Stimulated activated CD4-positive, alpha-beta T cell treated with anti-CD3 and anti-CD28 coated beads, Interleukin-2, amount 100 ng/mL, for 24 hours (primary cell): ENCODE measurements around the gene RASSF5.

Source experiments
- DNase-seq, 2 donors: peaks; one replicate each; pipeline ENCODE4 v3.0.0-alpha.2; 2020

Gene RASSF5

GRCh38 chr1:206518206-206518605 is 10.9 kb downstream of the RASSF5 start:
- DNase-seq = no peak

DNA sequence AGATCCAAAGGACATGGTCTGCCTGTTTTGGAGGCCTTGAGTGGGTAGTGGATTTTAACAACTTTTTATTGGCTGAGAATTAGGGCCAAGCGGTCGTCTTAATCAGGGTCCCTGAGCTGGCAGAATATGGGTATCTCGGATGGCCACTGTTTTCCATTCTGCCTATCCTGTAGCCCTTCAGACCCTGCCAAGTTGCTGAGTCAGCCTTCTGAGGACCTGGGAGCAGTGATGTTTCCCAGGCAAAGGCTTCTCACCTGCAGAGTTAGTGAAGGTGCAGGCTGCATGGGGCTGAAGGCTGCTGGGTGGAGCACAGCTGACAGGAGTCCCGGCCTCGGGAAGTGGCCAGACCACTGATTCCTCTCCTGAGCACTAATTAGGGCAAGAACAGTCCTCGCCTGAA is 11.4 kb downstream of the RASSF5 start:
- no peak for DNase-seq

- DNase-seq = no peak
Observed at GRCh38 chr1:206521127-206521526, 13.8 kb downstream of the RASSF5 start.

- DNase-seq = no peak
Observed at GRCh38 chr1:206521694-206522402, 14.5 kb downstream of the RASSF5 start.

- no peak for DNase-seq
Observed at GRCh38 chr1:206524739-206525364, 17.5 kb downstream of the RASSF5 start.

- no peak for DNase-seq
Observed at GRCh38 chr1:206526064-206526911, 19.0 kb downstream of the RASSF5 start.

- DNase-seq = no peak
Observed at GRCh38 chr1:206529425-206529824, 22.1 kb downstream of the RASSF5 start.

DNA sequence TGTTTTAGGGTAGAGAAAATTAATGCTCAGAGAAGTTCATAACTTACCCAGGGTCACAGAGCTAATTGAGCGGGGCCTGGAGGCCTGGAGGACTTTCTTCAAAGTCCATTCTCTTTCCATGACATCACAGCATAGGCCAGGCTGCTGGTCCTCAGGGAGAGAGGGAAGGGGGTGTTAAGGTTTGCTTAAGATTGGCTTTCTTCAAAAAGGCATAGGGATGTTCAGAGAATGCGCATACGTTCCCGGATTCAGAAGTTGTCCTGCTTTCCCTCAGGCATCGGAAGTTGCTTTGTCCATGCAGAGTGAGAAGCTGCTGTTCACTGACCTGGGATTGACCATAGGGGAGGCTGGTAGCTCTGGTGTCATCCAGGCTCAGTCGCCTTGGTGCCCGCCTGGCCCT is 25.0 kb downstream of the RASSF5 start:
- DNase-seq = no peak

DNA sequence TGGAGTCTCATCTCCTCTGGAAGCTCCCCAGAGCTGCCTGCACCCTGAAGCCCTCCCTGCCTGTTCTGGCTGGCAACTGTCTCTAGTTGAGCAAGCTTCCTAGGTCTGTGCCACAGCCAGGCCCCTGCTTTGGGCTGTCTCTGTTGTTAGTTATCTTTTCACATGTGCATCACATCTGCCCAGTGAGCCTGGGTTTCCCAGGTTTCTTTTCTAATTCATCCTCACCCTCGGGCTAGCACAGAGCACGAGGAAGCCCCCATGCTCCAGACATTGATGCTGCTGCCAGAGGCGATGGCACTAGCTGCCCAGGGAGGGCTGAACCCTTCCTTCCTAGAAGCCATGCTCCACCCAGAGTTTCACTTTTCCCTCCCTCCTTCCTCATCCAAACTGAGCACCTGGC is 27.2 kb downstream of the RASSF5 start:
- no peak for DNase-seq

DNA sequence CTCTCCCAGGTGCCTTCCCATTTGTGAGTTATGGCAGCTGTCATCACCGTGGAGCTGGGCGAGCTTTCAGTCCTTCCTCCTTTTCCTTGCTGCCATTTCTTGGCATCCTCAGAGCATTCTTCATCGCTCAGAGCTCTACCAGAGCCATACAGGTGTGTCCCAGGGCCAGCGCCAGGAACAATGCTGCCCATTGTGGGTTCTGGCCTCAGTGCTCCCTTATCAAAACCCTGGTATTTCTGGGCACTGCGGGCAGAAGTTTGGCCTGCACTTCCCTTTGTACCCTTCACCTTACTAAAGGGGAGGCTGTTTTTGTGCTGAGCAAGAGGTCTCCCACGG is 28.5 kb downstream of the RASSF5 start:
- no peak for DNase-seq

DNA sequence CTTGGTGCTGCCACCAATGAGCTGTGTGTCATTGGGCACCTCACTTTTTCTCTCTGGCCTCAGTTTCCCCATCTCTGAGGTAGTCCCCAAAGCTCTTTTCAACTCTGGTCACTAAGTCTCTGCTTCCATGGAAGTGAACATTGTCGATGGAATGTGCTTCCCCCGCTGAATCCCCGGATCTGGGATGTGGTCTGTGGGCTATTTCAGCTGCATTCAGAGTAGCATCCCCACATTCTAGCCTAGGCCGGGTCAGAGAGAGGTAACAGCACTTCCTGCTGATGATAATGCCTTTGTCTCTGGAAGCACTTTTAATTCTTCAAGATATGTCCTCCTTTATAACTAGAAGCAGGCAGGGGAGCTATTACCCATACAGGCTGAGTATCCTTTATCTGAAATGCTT is 29.8 kb downstream of the RASSF5 start:
- DNase-seq = no peak

DNA sequence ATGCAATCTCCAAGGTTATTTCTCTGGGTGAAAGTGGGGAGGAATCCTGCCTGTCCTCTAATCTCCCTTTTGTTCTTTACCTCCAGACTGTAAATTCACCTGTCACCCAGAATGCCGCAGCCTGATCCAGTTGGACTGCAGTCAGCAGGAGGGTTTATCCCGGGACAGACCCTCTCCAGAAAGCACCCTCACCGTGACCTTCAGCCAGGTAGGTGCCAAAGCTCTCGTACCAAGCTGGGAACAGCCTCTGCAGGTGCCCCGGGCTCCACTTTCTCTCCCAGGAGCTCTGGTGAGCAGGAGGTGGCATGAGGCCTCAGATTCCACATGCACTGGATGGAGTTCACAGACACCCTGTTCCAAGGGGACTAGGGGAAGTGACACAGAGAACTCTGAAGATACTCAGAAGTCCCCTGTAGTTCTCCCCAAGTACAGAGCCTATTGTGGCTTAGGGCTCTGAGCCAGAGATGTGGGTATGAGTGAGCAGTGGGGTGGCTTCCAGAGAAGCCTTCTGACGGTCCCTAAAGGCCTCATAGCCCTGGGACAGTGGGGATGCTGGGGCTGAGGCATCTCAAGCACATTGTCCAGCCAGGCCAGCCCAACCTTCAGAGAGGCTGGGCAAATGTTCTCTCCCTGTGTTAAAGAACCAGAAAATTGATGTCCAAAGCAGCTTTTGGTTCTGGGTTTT is 30.9 kb downstream of the RASSF5 start:
- no peak for DNase-seq

DNA sequence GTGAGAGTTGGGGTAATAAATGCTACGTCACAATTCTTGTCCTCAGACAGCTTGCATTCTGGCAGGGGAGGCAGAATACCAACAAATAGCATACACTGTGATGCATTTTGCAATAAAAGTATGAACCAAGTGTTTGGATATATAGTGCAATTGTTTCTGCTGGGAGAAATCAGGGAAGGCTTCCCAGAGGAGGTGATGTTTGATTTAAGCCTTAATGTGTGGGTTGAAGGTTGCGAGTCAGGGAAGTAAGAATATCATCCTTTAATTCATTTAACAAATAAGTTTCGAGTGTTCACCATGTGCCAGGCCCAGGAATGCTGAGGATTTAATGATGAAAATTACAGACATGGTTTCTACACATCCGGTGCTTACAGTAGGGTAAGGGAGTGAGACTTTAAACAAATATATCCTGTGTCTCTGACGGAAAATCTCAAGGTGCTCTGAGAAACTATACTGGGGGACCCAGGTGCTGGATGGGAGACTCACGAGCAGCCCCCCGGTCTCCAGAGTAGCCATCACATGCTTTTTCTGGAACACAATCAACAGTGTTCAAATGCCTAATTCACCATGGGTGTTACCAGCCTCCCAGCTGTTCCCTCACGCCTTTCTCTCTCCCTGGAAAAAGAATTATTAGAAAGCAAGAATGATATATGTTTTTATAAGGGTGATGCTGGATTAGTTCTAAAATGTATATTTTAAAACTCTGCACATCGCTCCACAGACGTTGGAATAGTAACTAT is 31.7 kb downstream of the RASSF5 start:
- no peak for DNase-seq

- DNase-seq = no peak
Observed at GRCh38 chr1:206540044-206540780, 32.9 kb downstream of the RASSF5 start.

DNA sequence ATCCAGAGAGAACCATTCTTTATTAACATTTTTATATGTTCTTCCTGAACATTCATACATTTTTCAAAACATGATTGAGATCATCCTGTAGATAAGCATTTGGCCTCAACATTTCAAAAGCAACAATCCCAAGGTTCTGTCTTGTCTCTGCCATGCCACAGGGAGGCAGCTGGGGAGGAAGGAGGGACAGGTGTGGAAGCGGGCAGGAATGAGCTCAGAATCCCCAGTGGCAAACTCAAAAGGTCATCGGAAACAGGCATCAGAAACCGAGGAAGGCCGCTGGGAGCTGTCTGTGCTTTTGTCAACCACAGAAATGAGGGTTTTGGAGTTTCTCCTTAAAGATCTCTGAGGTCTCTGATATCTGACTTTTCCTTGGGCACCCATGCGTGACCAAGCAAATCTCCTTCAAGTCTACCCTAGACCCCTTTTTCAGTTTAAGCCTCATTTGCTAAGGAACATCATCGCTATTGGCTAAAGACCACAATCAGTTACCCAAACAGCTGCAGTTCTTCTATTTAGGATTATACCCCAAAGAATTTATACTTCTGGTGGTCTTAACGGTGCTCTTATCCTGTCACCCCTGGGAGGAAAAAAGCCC is 34.0 kb downstream of the RASSF5 start:
- no peak for DNase-seq

- DNase-seq = peak; percentile 88 to 91
Observed at GRCh38 chr1:206544562-206545257, 37.4 kb downstream of the RASSF5 start.

- no peak for DNase-seq
Observed at GRCh38 chr1:206545351-206545750, 38.0 kb downstream of the RASSF5 start.

DNA sequence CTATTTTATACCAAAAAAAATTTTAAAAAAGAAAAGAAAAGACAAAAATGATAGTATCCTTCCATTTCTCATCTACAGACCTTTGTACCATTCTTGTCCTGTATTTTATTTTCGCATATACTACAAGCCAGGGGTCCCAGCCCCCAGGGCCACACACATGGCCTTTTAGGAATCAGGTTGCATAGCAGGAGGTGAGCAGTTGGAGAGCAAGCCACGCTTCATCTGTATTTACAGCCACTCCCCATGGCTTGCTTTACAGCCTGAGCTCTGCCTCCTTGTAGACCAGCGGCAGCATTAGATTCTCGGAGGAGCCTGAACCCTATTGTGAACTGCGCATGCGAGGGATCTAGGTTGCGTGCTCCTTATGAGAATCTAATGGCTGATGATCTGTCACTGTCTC is 39.8 kb downstream of the RASSF5 start:
- DNase-seq = no peak

DNA sequence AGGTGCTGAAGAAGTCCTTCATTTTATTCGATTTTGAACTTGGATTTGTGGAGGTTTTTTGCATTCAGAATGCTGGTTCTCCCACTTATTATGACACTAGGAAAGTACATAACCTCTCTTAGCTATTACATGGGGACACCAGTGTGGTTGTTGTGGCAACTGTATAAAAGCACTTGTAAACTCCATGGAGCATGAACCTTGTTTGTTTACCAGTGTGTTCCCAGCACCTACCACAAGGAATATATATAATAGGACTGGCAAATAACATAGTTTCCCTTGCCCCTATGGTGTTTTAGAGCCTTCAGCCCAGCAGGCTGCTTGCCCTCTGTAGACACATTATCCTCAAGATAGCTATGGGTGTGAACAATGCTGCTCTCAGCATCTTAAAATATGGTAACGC is 43.1 kb downstream of the RASSF5 start:
- no peak for DNase-seq

GRCh38 chr1:206551296-206551985 is 44.1 kb downstream of the RASSF5 start:
- DNase-seq = no peak
